A673 (cell line): ENCODE data around the gene ERFL. TPM values are rescaled to one million over a fixed set of nuclear protein-coding genes. Genes with fewer than 3 reads are reported as not detected.

Experiments
- BruUV-seq: library from RNA; stranded (reverse); fragments of 400-500 nt; replicated peaks from 2 replicates; lab custom pipeline; 2021; lab: Mats Ljungman, UMichigan
- CTCF ChIA-PET: fragments of 300-600 bp; sonication (Branson Sonifier 250); formaldehyde crosslinking; loops from one replicate; lab custom pipeline; 2022; ENCODE audit warnings: antibody characterized with exemption; lab: Charles Lee
- POLR2A ChIA-PET: fragments of 300-600 bp; sonication (Branson Sonifier 250); formaldehyde crosslinking; loops from one replicate; lab custom pipeline; 2022; ENCODE audit warnings: antibody characterized with exemption; ENCODE audit not compliant: low non-redundant PET; lab: Charles Lee
- DNase-seq: peaks from one replicate; pipeline ENCODE4 v3.0.0-alpha.2; 2015; ENCODE audit warnings: low spot score
- H3K27ac ChIP-seq: fragments of 200-600 bp; sonication (generic); 2 replicates; pipeline ENCODE4 v1.5.1; 2016; ENCODE audit warnings: mixed run types, low read depth, mild to moderate bottlenecking, mixed read lengths, antibody characterized with exemption, low read length; ENCODE audit not compliant: poor library complexity, severe bottlenecking
- H3K27me3 ChIP-seq: fragments of 200-600 bp; sonication (generic); replicated peaks from 2 replicates; pipeline ENCODE4 v1.6.1; 2017; ENCODE audit warnings: mixed run types, low read depth, mild to moderate bottlenecking, mixed read lengths, antibody characterized with exemption, low read length; ENCODE audit not compliant: insufficient read depth, poor library complexity
- H3K36me3 ChIP-seq: fragments of 200-600 bp; sonication (generic); 2 replicates; pipeline ENCODE4 v1.6.1; 2016; ENCODE audit warnings: mixed run types, mild to moderate bottlenecking, mixed read lengths, antibody characterized with exemption, low read length; ENCODE audit not compliant: insufficient read depth, poor library complexity, severe bottlenecking
- H3K4me1 ChIP-seq: fragments of 200-600 bp; sonication (generic); 2 replicates; pipeline ENCODE4 v1.6.1; 2017; ENCODE audit warnings: mixed run types, mild to moderate bottlenecking, mixed read lengths, antibody characterized with exemption, low read length; ENCODE audit not compliant: insufficient read depth, poor library complexity, severe bottlenecking
- H3K4me3 ChIP-seq: fragments of 200-600 bp; sonication (generic); 2 replicates; pipeline ENCODE4 v1.5.1; 2016; ENCODE audit warnings: low read depth, mixed run types, mild to moderate bottlenecking, mixed read lengths, low read length; ENCODE audit not compliant: poor library complexity, severe bottlenecking
- H3K9me3 ChIP-seq: fragments of 200-600 bp; sonication (generic); 2 replicates; pipeline ENCODE4 v1.6.1; 2016; ENCODE audit warnings: mixed run types, low read depth, mild to moderate bottlenecking, mixed read lengths, antibody characterized with exemption, low read length; ENCODE audit not compliant: poor library complexity, severe bottlenecking
- CTCF ChIP-seq: fragments of 300-800, 200-600 bp; sonication (generic); conservative IDR thresholded peaks from 2 replicates; pipeline ENCODE4 v1.5.1; 2017; ENCODE audit warnings: low read depth, mild to moderate bottlenecking, antibody characterized with exemption, low read length, moderate library complexity, mixed read lengths
- EZH2 ChIP-seq: fragments of 200-600 bp; sonication (generic); IDR thresholded peaks from 2 replicates; pipeline ENCODE4 v1.6.1; 2017; ENCODE audit warnings: borderline replicate concordance, low read depth, mild to moderate bottlenecking, mixed read lengths, antibody characterized with exemption, low read length; ENCODE audit not compliant: poor library complexity, severe bottlenecking
- intact Hi-C: fragments of 100-400 bp; cut with micrococcal nuclease; formaldehyde crosslinking; loops from one replicate; pipeline ENCODE4 v1.10.0; 2022; ENCODE audit not compliant: unreplicated experiment
- total RNA-seq: library from RNA; stranded (reverse); gene quantifications from 2 replicates; pipeline ENCODE4 v1.2.3, GENCODE V29; 2021

Gene ERFL
- total RNA-seq, 1 experiment from 2014 or later = 0.95 TPM

GRCh38 chr19:41944336-41944735 is 16.1 kb upstream of the ERFL start:
- no peak for DNase-seq
- BruUV-seq = no TSS peak
- no peak overlapping the region for H3K27ac ChIP-seq
- no peaks in the 10 kb centered on the region for H3K9me3 ChIP-seq
- ChIA-PET POLR2A (no interaction called here), CTCF (no interaction called here)
- TF ChIP-seq EZH2 = no peak
- no peaks in the 10 kb centered on the region for H3K27me3 ChIP-seq
- H3K4me3 ChIP-seq = no peak overlapping the region
- H3K4me1 ChIP-seq = peaks cover 5% of the 10 kb centered on the region
- intact Hi-C loops = no loop called here
- no peaks in the 10 kb centered on the region for H3K36me3 ChIP-seq

- TF ChIP-seq CTCF = no peak
- no peak for TF ChIP-seq EZH2
- BruUV-seq = no TSS peak
- POLR2A ChIA-PET = no interaction called here
- DNase-seq = no peak
- Histone ChIP-seq H3K27me3 (no peaks in the 10 kb centered on the region), H3K9me3 (no peaks in the 10 kb centered on the region), H3K27ac (no peak overlapping the region), H3K36me3 (no peaks in the 10 kb centered on the region), H3K4me1 (peaks cover 11% of the 10 kb centered on the region), H3K4me3 (no peak overlapping the region)
- intact Hi-C loops = no loop called here
- CTCF ChIA-PET = no interaction called here
Observed at GRCh38 chr19:41941410-41942202, 13.4 kb upstream of the ERFL start.

DNA sequence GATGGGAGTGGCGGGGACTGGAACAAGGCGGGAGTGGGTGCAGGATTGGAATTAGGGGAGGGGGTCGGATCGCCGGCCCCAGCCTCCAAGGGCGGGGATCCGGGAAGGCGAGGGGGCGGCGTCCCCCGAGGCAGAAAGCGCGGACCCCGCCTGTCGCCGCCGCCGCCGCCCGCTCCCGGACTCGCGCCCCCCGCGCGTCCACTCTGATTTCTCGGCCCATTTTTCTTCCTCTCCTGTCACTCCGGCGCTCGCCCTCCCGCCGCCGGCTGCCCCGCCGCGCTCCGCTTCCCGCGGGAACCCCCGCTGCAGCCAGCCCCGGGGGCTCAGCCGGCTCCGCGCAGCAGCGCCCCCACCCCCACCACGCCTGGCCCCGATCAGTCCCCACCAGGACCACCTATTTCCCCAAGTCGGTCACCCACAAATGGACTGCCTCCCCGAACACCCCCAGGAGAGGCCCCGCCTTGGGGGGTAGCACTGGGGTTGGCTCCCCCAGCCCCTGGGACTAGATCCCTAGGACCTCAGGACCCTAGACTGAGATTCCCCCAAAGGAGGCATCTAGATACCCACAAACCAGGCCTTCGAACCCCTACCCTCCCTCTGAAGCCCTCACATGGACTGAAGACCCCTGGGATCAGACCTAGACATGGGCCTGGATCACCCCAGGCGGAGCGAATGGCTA is 12.6 kb upstream of the ERFL start:
- H3K9me3 ChIP-seq = no peaks in the 10 kb centered on the region
- TF ChIP-seq CTCF (no peak), EZH2 (no peak)
- no TSS peak for BruUV-seq
- POLR2A ChIA-PET = interaction anchor here (0.6 kb wide), 1 partner anchor 1723 kb away, joined by 12 read pairs; no protein-coding TSS in a partner anchor
- no peaks in the 10 kb centered on the region for H3K36me3 ChIP-seq
- H3K27ac ChIP-seq = peak overlapping the region; percentile 65
- no peaks in the 10 kb centered on the region for H3K27me3 ChIP-seq
- DNase-seq = no peak
- intact Hi-C loops = no loop called here
- H3K4me1 ChIP-seq = peaks cover 18% of the 10 kb centered on the region
- peak overlapping the region; percentile 62 for H3K4me3 ChIP-seq
- CTCF ChIA-PET = no interaction called here
